ENCODE data around the gene TCAP. TPM values are rescaled to one million over a fixed set of nuclear protein-coding genes. Genes with fewer than 3 reads are reported as not detected.

The TCAP gene
- total and polyA plus RNA-seq, 2 experiments from 2014 or later: 0.43 TPM; not detected in 1

DNA sequence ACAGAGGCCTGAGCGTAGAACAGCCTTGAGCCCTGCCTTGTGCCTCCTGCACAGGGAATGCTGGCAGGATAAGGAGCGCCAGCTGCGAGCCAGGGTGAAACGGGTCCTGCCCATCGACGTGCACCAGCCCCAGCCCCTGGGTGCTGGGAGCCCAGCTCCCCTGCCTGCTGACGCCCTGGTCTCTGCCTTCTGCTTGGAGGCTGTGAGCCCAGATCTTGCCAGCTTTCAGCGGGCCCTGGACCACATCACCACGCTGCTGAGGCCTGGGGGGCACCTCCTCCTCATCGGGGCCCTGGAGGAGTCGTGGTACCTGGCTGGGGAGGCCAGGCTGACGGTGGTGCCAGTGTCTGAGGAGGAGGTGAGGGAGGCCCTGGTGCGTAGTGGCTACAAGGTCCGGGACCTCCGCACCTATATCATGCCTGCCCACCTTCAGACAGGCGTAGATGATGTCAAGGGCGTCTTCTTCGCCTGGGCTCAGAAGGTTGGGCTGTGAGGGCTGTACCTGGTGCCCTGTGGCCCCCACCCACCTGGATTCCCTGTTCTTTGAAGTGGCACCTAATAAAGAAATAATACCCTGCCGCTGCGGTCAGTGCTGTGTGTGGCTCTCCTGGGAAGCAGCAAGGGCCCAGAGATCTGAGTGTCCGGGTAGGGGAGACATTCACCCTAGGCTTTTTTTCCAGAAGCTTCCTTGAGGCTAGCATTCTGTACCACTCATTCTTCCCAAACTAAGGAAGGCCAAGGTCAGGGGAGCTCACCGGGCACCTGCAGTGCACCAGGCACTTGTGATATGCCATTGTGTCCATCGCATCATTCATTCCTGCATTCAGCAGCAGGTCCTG, 5.0 kb downstream of the TCAP start:
- in situ Hi-C loops (cut with MboI): no loop called here
- Histone ChIP-seq H3K9me2 (ENCODE audit: insufficient read depth) (no peaks in the 10 kb centered on the region), H3F3A (ENCODE audit: insufficient read depth) (no peaks in the 10 kb centered on the region), H3K9ac (no peak overlapping the region), H4K20me1 (ENCODE audit: insufficient read depth) (no peaks in the 10 kb centered on the region), H2AFZ (no peak overlapping the region), H3K4me2 (ENCODE audit: unreplicated experiment) (no peak overlapping the region), H3K27me3 (replicated peaks; ENCODE audit: insufficient read depth) (peaks cover 37% of the 10 kb centered on the region; the same call in 1 of the 2 replicates), H3K36me3 (ENCODE audit: low read depth) (no peaks in the 10 kb centered on the region), H3K4me1 (ENCODE audit: insufficient read depth) (no peaks in the 10 kb centered on the region), H3K4me3 (no peak overlapping the region), H3K9me3 (ENCODE audit: low read depth) (no peaks in the 10 kb centered on the region), H3K79me2 (ENCODE audit: insufficient read depth) (no peaks in the 10 kb centered on the region), H3K27ac (no peak overlapping the region)
- 77 to 80% methylated on average over 22 of the region's 23 CpGs for WGBS, 2 experiments (ENCODE audit: low coverage in 1 of 2, low lambda C conversion rate in 2 of 2, missing lambda C conversion rate in 2 of 2)
- no peak for DNase-seq
- TF ChIP-seq EZH2phosphoT487 (IDR thresholded peaks at IDR 0.05; ENCODE audit: insufficient read depth, low read depth) (no peak), EZH2 (IDR thresholded peaks at IDR 0.05; ENCODE audit: insufficient read depth, poor library complexity, severe bottlenecking) (no peak)

DNA sequence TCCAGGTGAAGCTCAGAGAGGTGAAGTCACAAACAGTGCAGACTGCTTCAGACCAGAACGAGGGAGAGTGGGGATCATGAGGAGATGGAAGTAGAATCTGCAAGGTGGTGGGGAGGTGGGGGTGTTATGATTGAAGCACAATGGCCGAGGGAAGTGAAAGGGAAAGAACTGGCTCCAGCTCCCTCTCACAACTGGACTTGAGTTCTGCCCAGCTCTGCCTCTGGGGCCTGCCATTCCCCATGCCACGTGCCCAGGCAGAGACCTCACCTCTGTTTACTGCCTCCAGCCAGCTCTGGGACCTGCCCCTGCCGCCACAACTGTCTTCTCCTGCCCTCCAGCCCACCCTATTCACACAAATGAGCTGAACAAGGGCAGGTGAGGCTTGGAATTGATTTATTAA, 5.6 kb downstream of the TCAP start:
- Histone ChIP-seq H3K9me2 (ENCODE audit: insufficient read depth) (no peaks in the 10 kb centered on the region), H3F3A (ENCODE audit: insufficient read depth) (no peaks in the 10 kb centered on the region), H4K20me1 (ENCODE audit: insufficient read depth) (no peaks in the 10 kb centered on the region), H3K4me3 (no peak overlapping the region), H3K79me2 (ENCODE audit: insufficient read depth) (no peaks in the 10 kb centered on the region), H2AFZ (no peak overlapping the region), H3K27me3 (replicated peaks; ENCODE audit: insufficient read depth) (peaks cover 36% of the 10 kb centered on the region; the same call in 1 of the 2 replicates), H3K4me2 (ENCODE audit: unreplicated experiment) (no peak overlapping the region), H3K9me3 (ENCODE audit: low read depth) (no peaks in the 10 kb centered on the region), H3K4me1 (ENCODE audit: insufficient read depth) (no peaks in the 10 kb centered on the region), H3K27ac (no peak overlapping the region), H3K9ac (no peak overlapping the region), H3K36me3 (ENCODE audit: low read depth) (no peaks in the 10 kb centered on the region)
- WGBS, 2 experiments (ENCODE audit: low coverage in 1 of 2, low lambda C conversion rate in 2 of 2, missing lambda C conversion rate in 2 of 2): 16 to 18% methylated on average over 4 of the region's 4 CpGs
- no peak for DNase-seq
- TF ChIP-seq EZH2 (IDR thresholded peaks at IDR 0.05; ENCODE audit: insufficient read depth, poor library complexity, severe bottlenecking): no peak
- TF ChIP-seq EZH2phosphoT487 (IDR thresholded peaks at IDR 0.05; ENCODE audit: insufficient read depth, low read depth): no peak
- in situ Hi-C loops (cut with MboI): no loop called here

GRCh38 chr17:39671651-39672521, 6.7 kb downstream of the TCAP start:
- WGBS, 2 experiments (ENCODE audit: low coverage in 1 of 2, low lambda C conversion rate in 2 of 2, missing lambda C conversion rate in 2 of 2): 37% methylated on average over 18 to 19 of the region's 19 CpGs
- no peak overlapping the region for H2AFZ ChIP-seq
- H3F3A ChIP-seq (ENCODE audit: insufficient read depth): no peaks in the 10 kb centered on the region
- TF ChIP-seq EZH2 (IDR thresholded peaks at IDR 0.05; ENCODE audit: insufficient read depth, poor library complexity, severe bottlenecking): no peak
- no peak for TF ChIP-seq EZH2phosphoT487 (IDR thresholded peaks at IDR 0.05; ENCODE audit: insufficient read depth, low read depth)
- no peaks in the 10 kb centered on the region for H3K79me2 ChIP-seq (ENCODE audit: insufficient read depth)
- H3K9me3 ChIP-seq (ENCODE audit: low read depth): no peaks in the 10 kb centered on the region
- no peaks in the 10 kb centered on the region for H4K20me1 ChIP-seq (ENCODE audit: insufficient read depth)
- no peaks in the 10 kb centered on the region for H3K9me2 ChIP-seq (ENCODE audit: insufficient read depth)
- peaks cover 26% of the 10 kb centered on the region; the same call in 1 of the 2 replicates for H3K27me3 ChIP-seq (replicated peaks; ENCODE audit: insufficient read depth)
- no peaks in the 10 kb centered on the region for H3K4me1 ChIP-seq (ENCODE audit: insufficient read depth)
- no peak overlapping the region for H3K4me2 ChIP-seq (ENCODE audit: unreplicated experiment)
- no peak overlapping the region for H3K27ac ChIP-seq
- in situ Hi-C loops (cut with MboI): no loop called here
- peak; percentile 57 for DNase-seq
- H3K36me3 ChIP-seq (ENCODE audit: low read depth): no peaks in the 10 kb centered on the region
- no peak overlapping the region for H3K9ac ChIP-seq
- H3K4me3 ChIP-seq: no peak overlapping the region

DNA sequence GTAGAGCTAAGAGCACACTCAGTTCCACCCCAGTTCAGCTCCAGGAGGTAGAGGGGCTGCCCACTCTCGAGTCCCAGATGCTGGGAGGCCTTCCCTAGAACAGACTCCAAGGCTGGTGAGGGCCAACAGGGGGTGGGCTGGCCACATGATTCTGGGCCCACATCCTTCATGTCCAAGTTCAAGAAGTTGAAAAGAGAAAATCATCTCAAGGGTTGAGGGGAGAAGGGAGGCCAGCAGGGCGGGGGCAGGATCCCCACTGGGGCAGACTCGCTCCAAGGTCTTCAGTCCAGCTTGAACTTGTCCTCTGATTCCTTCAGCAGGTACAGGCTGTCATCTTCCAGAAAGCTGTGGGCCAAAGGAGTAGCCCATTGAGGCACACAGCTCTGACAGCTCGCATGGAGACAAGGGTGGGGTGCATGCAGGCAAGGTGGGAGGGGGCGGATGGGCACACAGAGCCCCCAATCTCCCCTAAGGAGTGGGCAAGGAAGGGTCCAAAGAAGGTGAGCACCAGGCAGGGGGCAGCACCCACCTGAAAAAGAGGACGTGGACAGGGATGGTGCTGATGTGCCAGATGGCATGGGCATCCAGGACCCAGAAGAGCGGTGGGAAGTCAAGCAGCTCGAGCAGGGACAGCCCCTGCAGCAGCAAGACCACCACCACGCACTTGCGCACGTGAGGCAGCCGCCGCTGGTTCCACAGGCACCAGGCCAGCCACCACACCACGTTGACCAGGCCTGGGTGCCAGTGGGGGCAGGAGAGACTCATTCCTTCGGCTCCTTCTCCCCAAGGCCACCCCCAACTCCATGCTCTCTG, 7.6 kb downstream of the TCAP start:
- Histone ChIP-seq H3F3A (ENCODE audit: insufficient read depth) (no peaks in the 10 kb centered on the region), H3K9me2 (ENCODE audit: insufficient read depth) (no peaks in the 10 kb centered on the region), H3K4me3 (no peak overlapping the region), H3K27ac (no peak overlapping the region), H3K4me2 (ENCODE audit: unreplicated experiment) (no peak overlapping the region), H3K9me3 (ENCODE audit: low read depth) (no peaks in the 10 kb centered on the region), H3K79me2 (ENCODE audit: insufficient read depth) (no peaks in the 10 kb centered on the region), H3K36me3 (ENCODE audit: low read depth) (no peaks in the 10 kb centered on the region), H3K4me1 (ENCODE audit: insufficient read depth) (no peaks in the 10 kb centered on the region), H4K20me1 (ENCODE audit: insufficient read depth) (no peaks in the 10 kb centered on the region), H3K27me3 (replicated peaks; ENCODE audit: insufficient read depth) (peaks cover 21% of the 10 kb centered on the region; the same call in 1 of the 2 replicates), H3K9ac (no peak overlapping the region), H2AFZ (no peak overlapping the region)
- no peak for TF ChIP-seq EZH2phosphoT487 (IDR thresholded peaks at IDR 0.05; ENCODE audit: insufficient read depth, low read depth)
- TF ChIP-seq EZH2 (IDR thresholded peaks at IDR 0.05; ENCODE audit: insufficient read depth, poor library complexity, severe bottlenecking): no peak
- DNase-seq: no peak
- WGBS, 2 experiments (ENCODE audit: low coverage in 1 of 2, low lambda C conversion rate in 2 of 2, missing lambda C conversion rate in 2 of 2): 61 to 70% methylated on average over 13 to 15 of the region's 15 CpGs
- in situ Hi-C loops (cut with MboI): no loop called here

Data from GM23248 (cell line).